SK-N-SH (cell line): ENCODE results near the gene NTHL1. TPM values are rescaled to one million over a fixed set of nuclear protein-coding genes. Genes with fewer than 3 reads are reported as not detected.

Experiments
- CTCF ChIA-PET: fragments of 300-600, 350-600 bp; formaldehyde crosslinking; extraction: SDS; loops from one replicate; lab custom pipeline; 2021; lab: Yijun Ruan, JAX
- POLR2A ChIA-PET: fragments of 350-600 bp; sonication (Branson Sonifier 250); formaldehyde crosslinking; extraction: SDS; loops from one replicate; lab custom pipeline; 2020; ENCODE audit warnings: antibody characterized with exemption, inconsistent platforms; lab: Yijun Ruan, JAX
- DNase-seq: peaks from one replicate; pipeline ENCODE4 v3.0.0; 2012
- H2AFZ ChIP-seq: fragments of 200-600 bp; sonication (generic); 2 replicates; pipeline ENCODE4 v1.8.1; 2016; ENCODE audit warnings: antibody characterized with exemption, mild to moderate bottlenecking, low read depth
- H3F3A ChIP-seq: fragments of 200-600 bp; sonication (generic); replicated peaks from 2 replicates; pipeline ENCODE3; 2016; ENCODE audit warnings: antibody characterized with exemption, mild to moderate bottlenecking; ENCODE audit not compliant: insufficient read depth
- H3K27ac ChIP-seq, 2 experiments: fragments of 200-500 bp in 1 of 2; fragments of 200-600 bp in 1 of 2; sonication (Bioruptor generic) in 1 of 2; sonication (generic), shearing (Covaris generic) in 1 of 2; 2 replicates each; pipeline versions ENCODE4 v1.5.1 to v1.6.1; 2014 to 2016; ENCODE audit warnings: low read depth in 2 of 2, inconsistent platforms in 1 of 2, low read length in 1 of 2, mild to moderate bottlenecking in 1 of 2, mixed read lengths in 1 of 2
- H3K27me3 ChIP-seq: fragments of 200-600 bp; sonication (generic), shearing (Covaris generic); 2 replicates; pipeline ENCODE4 v1.6.1; 2016; ENCODE audit warnings: mixed run types; ENCODE audit not compliant: insufficient read depth
- H3K36me3 ChIP-seq, 2 experiments: fragments of 200-500 bp in 1 of 2; fragments of 200-600 bp in 1 of 2; sonication (Bioruptor generic) in 1 of 2; sonication (generic) in 1 of 2; replicated peaks in 1 of 2; 2 replicates each; pipeline versions ENCODE3 to v1.5.1; 2014 to 2016; ENCODE audit warnings: low read length in 1 of 2, mild to moderate bottlenecking in 1 of 2; ENCODE audit not compliant: insufficient read depth in 2 of 2, control insufficient read depth in 1 of 2
- H3K4me1 ChIP-seq, 2 experiments: fragments of 200-500 bp in 1 of 2; fragments of 200-600 bp in 1 of 2; sonication (Bioruptor generic) in 1 of 2; sonication (generic), shearing (Covaris generic) in 1 of 2; 2 replicates each; pipeline versions ENCODE4 v1.5.1 to v1.6.1; 2014 to 2016; ENCODE audit warnings: low read depth in 1 of 2, low read length in 1 of 2, mixed run types in 1 of 2; ENCODE audit not compliant: insufficient read depth in 2 of 2, control insufficient read depth in 1 of 2
- H3K4me2 ChIP-seq: fragments of 200-600 bp; sonication (generic), shearing (Covaris generic); 2 replicates; pipeline ENCODE4 v1.6.1; 2017; ENCODE audit warnings: mixed run types
- H3K4me3 ChIP-seq, 2 experiments: fragments of 200-500 bp in 1 of 2; fragments of 200-600 bp in 1 of 2; sonication (Bioruptor generic) in 1 of 2; sonication (generic), shearing (Covaris generic) in 1 of 2; 2 replicates each; pipeline versions ENCODE4 v1.5.1 to v1.8.1; 2014 to 2016; ENCODE audit warnings: low read depth in 2 of 2, inconsistent platforms in 1 of 2, low read length in 1 of 2, mild to moderate bottlenecking in 1 of 2, mixed read lengths in 1 of 2, moderate library complexity in 1 of 2
- H3K79me2 ChIP-seq: fragments of 200-600 bp; sonication (generic); 2 replicates; pipeline ENCODE4 v1.8.1; 2017; ENCODE audit warnings: mild to moderate bottlenecking; ENCODE audit not compliant: insufficient read depth
- H3K9ac ChIP-seq: fragments of 200-600 bp; sonication (generic); 2 replicates; pipeline ENCODE4 v1.6.1; 2017; ENCODE audit warnings: mixed run types
- H3K9me2 ChIP-seq: fragments of 200-600 bp; sonication (generic); 2 replicates; pipeline ENCODE4 v1.6.1; 2017; ENCODE audit warnings: mixed run types
- H3K9me3 ChIP-seq: fragments of 200-600 bp; sonication (generic); 2 replicates; pipeline ENCODE4 v1.6.1; 2017; ENCODE audit warnings: mixed run types, mild to moderate bottlenecking, moderate library complexity
- H4K20me1 ChIP-seq: fragments of 200-600 bp; sonication (generic); 2 replicates; pipeline ENCODE4 v1.6.1; 2017; ENCODE audit warnings: mild to moderate bottlenecking, mixed run types; ENCODE audit not compliant: insufficient read depth
- CHD2 ChIP-seq: fragments of 150-350 bp; IDR thresholded peaks from 2 replicates; pipeline ENCODE4 v1.6.1; 2018; ENCODE audit warnings: low read length; ENCODE audit not compliant: partially characterized antibody
- ELF1 ChIP-seq: IDR thresholded peaks from 2 replicates; pipeline ENCODE4 v1.4.0; 2012
- EP300 ChIP-seq, 2 experiments: IDR thresholded peaks; 2 replicates each; pipeline versions ENCODE4 v1.4.0 to v1.6.1; 2012; ENCODE audit warnings: borderline replicate concordance in 1 of 2, low read depth in 1 of 2, low read length in 1 of 2
- EZH2phosphoT487 ChIP-seq: fragments of 200-600 bp; sonication (generic); IDR thresholded peaks from 2 replicates; pipeline ENCODE4 v1.6.1; 2017; ENCODE audit warnings: low read depth, mixed run types, mild to moderate bottlenecking, antibody characterized with exemption, moderate library complexity, borderline replicate concordance
- NRF1 ChIP-seq: IDR thresholded peaks from 2 replicates; pipeline ENCODE4 v1.6.1; 2012; ENCODE audit warnings: low read depth, mild to moderate bottlenecking, low read length
- POLR2AphosphoS5 ChIP-seq: IDR thresholded peaks from 2 replicates; pipeline ENCODE4 v1.6.1; 2012; ENCODE audit warnings: low read depth, low read length
- RAD21 ChIP-seq: IDR thresholded peaks from 2 replicates; pipeline ENCODE4 v1.6.1; 2012; ENCODE audit warnings: mild to moderate bottlenecking, low read length
- RFX5 ChIP-seq: IDR thresholded peaks from 2 replicates; pipeline ENCODE4 v1.6.1; 2012; ENCODE audit warnings: mild to moderate bottlenecking, improper control_type of control experiment, low read length
- SMC3 ChIP-seq: IDR thresholded peaks from 2 replicates; pipeline ENCODE4 v1.6.1; 2012; ENCODE audit warnings: low read depth, low read length, improper control_type of control experiment
- YY1 ChIP-seq: IDR thresholded peaks from 2 replicates; pipeline ENCODE4 v1.4.0; 2012; ENCODE audit warnings: low read depth, mild to moderate bottlenecking
- WGBS: methylation state at CpG from one replicate; pipeline ENCODE4 v1.1.6; 2017; ENCODE audit warnings: low lambda C conversion rate; 5-methylcytosine and 5-hydroxymethylcytosine counted together
- polyA plus RNA-seq, 3 experiments: library from polyadenylated mRNA; depleted of rRNA; stranded (reverse); fragments of >200 nt; gene quantifications; 2 replicates each; pipeline ENCODE4 v1.2.3, GENCODE V29; 2012
- TF ChIP-seq, protein P1 (sequence below): fragments of 150-350 bp; IDR thresholded peaks from 2 replicates; pipeline ENCODE4 v1.6.1; 2017; ENCODE audit warnings: antibody characterized with exemption, low read length, low read depth, borderline replicate concordance
- TF ChIP-seq, protein P2 (sequence below): IDR thresholded peaks from 2 replicates; pipeline ENCODE4 v1.4.0; 2012; ENCODE audit warnings: low read depth, borderline replicate concordance
- TF ChIP-seq, protein P3 (sequence below): fragments of 200-600 bp; sonication (generic); IDR thresholded peaks from 2 replicates; pipeline ENCODE4 v1.6.1; 2017; ENCODE audit warnings: antibody characterized with exemption, mild to moderate bottlenecking, moderate library complexity

Gene NTHL1
- polyA plus RNA-seq, 1 of the 3 experiments (the other 2 are of a cell fraction): 77.3 TPM

DNA sequence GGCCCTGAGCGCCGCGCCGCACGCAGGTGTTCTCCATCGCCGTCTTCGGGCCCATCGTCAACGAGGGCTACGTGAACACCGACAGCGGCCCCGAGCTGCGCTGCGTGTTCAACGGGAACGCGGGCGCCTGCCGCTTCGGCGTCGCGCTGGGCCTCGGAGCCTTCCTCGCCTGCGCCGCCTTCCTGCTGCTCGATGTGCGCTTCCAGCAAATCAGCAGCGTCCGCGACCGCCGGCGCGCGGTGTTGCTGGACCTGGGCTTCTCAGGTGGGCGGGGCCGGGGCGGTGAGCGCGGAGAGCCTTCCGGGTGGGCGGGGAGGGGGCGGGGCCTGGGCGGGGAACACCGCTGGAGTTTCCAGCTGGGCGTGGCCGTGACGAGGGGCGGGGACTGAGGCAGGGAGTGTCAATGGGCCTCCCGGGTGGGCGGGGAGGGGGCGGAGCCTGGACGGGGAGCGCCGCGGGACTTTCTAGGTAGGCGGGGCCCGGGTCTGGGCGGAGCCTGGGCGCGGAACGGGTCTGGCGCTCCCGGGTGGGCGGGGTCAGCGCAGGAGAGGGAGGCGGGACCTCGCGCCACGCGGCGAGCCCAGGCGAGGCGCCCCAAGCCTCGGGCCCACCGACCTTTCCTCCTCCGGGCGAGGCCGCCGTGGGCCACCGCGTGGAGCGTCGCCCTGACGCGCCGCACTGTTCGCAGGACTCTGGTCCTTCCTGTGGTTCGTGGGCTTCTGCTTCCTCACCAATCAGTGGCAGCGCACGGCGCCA is 55.5 kb downstream of the NTHL1 start:
- Histone ChIP-seq H3K79me2 (no peaks in the 10 kb centered on the region), H3K36me3 (peaks cover 2 to 3% of the 10 kb centered on the region in 2 experiments), H3K9me2 (no peaks in the 10 kb centered on the region), H3K9ac (no peak overlapping the region), H3F3A (peaks cover 22% of the 10 kb centered on the region), H3K27me3 (no peaks in the 10 kb centered on the region), H3K27ac (no peak overlapping the region), H2AFZ (no peak overlapping the region), H3K9me3 (no peaks in the 10 kb centered on the region), H3K4me1 (peaks cover 0 to 18% of the 10 kb centered on the region in 2 experiments; a peak in 1 of 4 replicates), H4K20me1 (no peaks in the 10 kb centered on the region), H3K4me3 (no peak overlapping the region), H3K4me2 (no peak overlapping the region)
- ChIA-PET CTCF (interaction anchor here (0.6 to 12.9 kb wide), 2 partner anchors 12 to 123 kb away, joined by 3 to 108 read pairs; no protein-coding TSS in a partner anchor), POLR2A (interaction anchor here (0.8 kb wide), 1 partner anchor 163 kb away, joined by 3 read pairs; the partner anchor contains the start of gene TRAF7)
- TF ChIP-seq YY1 (no peak), CHD2 (no peak)
- peak; percentile 84 for DNase-seq
- WGBS: 69% methylated on average over 42 of the region's 96 CpGs

DNA sequence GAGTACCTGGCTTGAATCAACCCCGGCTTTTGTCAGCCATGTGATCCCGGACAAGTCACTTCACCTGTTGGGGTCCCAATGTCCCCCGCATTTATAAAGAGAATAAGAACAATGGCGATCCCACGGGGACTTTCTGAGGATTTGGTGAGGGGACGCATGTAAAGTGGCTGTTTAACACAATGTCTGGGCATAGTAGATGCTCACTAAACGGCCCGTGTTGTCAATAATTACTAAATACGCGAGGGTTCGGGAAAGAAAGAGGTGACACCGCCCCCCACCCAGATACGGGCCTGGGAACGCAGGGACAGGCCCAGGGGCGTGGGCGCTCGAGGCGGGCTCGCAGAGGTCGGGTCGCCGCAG is 56.1 kb downstream of the NTHL1 start:
- Histone ChIP-seq H3F3A (peaks cover 20% of the 10 kb centered on the region), H3K36me3 (peaks cover 0 to 1% of the 10 kb centered on the region in 2 experiments), H3K27me3 (no peaks in the 10 kb centered on the region), H4K20me1 (no peaks in the 10 kb centered on the region), H3K4me1 (peaks cover 0 to 18% of the 10 kb centered on the region in 2 experiments; a peak in 1 of 4 replicates), H3K9me3 (no peaks in the 10 kb centered on the region), H3K4me2 (no peak overlapping the region), H3K79me2 (no peaks in the 10 kb centered on the region), H2AFZ (no peak overlapping the region), H3K27ac (no peak overlapping the region), H3K4me3 (no peak overlapping the region), H3K9ac (no peak overlapping the region), H3K9me2 (no peaks in the 10 kb centered on the region)
- TF ChIP-seq EZH2phosphoT487 (no peak), POLR2AphosphoS5 (no peak), YY1 (no peak), EP300 (IDR thresholded peaks at IDR 0.05; ENCODE audit: borderline replicate concordance in 1 of 2, low read depth in 1 of 2, low read length in 1 of 2) (no peak), RAD21 (no peak), ELF1 (no peak), RFX5 (no peak), NRF1 (no peak), SMC3 (no peak)
- TF ChIP-seq, protein P1, sequence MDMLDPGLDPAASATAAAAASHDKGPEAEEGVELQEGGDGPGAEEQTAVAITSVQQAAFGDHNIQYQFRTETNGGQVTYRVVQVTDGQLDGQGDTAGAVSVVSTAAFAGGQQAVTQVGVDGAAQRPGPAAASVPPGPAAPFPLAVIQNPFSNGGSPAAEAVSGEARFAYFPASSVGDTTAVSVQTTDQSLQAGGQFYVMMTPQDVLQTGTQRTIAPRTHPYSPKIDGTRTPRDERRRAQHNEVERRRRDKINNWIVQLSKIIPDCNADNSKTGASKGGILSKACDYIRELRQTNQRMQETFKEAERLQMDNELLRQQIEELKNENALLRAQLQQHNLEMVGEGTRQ: no peak
- TF ChIP-seq, protein P2, sequence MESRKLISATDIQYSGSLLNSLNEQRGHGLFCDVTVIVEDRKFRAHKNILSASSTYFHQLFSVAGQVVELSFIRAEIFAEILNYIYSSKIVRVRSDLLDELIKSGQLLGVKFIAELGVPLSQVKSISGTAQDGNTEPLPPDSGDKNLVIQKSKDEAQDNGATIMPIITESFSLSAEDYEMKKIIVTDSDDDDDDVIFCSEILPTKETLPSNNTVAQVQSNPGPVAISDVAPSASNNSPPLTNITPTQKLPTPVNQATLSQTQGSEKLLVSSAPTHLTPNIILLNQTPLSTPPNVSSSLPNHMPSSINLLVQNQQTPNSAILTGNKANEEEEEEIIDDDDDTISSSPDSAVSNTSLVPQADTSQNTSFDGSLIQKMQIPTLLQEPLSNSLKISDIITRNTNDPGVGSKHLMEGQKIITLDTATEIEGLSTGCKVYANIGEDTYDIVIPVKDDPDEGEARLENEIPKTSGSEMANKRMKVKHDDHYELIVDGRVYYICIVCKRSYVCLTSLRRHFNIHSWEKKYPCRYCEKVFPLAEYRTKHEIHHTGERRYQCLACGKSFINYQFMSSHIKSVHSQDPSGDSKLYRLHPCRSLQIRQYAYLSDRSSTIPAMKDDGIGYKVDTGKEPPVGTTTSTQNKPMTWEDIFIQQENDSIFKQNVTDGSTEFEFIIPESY: no peak
- TF ChIP-seq, protein P3, sequence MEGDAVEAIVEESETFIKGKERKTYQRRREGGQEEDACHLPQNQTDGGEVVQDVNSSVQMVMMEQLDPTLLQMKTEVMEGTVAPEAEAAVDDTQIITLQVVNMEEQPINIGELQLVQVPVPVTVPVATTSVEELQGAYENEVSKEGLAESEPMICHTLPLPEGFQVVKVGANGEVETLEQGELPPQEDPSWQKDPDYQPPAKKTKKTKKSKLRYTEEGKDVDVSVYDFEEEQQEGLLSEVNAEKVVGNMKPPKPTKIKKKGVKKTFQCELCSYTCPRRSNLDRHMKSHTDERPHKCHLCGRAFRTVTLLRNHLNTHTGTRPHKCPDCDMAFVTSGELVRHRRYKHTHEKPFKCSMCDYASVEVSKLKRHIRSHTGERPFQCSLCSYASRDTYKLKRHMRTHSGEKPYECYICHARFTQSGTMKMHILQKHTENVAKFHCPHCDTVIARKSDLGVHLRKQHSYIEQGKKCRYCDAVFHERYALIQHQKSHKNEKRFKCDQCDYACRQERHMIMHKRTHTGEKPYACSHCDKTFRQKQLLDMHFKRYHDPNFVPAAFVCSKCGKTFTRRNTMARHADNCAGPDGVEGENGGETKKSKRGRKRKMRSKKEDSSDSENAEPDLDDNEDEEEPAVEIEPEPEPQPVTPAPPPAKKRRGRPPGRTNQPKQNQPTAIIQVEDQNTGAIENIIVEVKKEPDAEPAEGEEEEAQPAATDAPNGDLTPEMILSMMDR: no peak
- 95% methylated on average over 17 of the region's 22 CpGs for WGBS
- DNase-seq: no peak
- POLR2A ChIA-PET: no interaction called here
- CTCF ChIA-PET: interaction anchor here (0.6 to 12.9 kb wide), 2 partner anchors 13 to 123 kb away, joined by 3 to 108 read pairs; no protein-coding TSS in a partner anchor
